Adipose tissue (tissue), 3 donors: ENCODE data around the gene H2AZ2. TPM values are rescaled to one million over a fixed set of nuclear protein-coding genes. Genes with fewer than 3 reads are reported as not detected.
A peak's percentile ranks its signal among the peaks of the same experiment; 100 is the strongest.

Experiments
- H3K27ac ChIP-seq: one replicate; pipeline ENCODE4 v1.5.1; 2013; ENCODE audit warnings: low read depth, low read length
- WGBS, 3 donors: extraction: QIAGEN DNeasy Blood & Tissue Kit; methylation state at CpG; one replicate each; pipeline ENCODE4 v1.1.7; 2013; 5-methylcytosine and 5-hydroxymethylcytosine counted together
- polyA plus RNA-seq, 3 donors: library from polyadenylated mRNA; stranded (reverse); fragments of 200-250 nt; gene quantifications; one replicate each; pipeline ENCODE4 v1.2.3, GENCODE V29; 2013
- donor health status: healthy with polysubstance abuse.
- donor health status: Bipolar disorder and iron deficiency.
- donor health status: healthy.

H2AZ2 gene
- polyA plus RNA-seq: 100 to 1,000 TPM in 1 of 3 donors, 10 to 100 TPM in 2; 53.1 to 123 (median 78.6) TPM

DNA sequence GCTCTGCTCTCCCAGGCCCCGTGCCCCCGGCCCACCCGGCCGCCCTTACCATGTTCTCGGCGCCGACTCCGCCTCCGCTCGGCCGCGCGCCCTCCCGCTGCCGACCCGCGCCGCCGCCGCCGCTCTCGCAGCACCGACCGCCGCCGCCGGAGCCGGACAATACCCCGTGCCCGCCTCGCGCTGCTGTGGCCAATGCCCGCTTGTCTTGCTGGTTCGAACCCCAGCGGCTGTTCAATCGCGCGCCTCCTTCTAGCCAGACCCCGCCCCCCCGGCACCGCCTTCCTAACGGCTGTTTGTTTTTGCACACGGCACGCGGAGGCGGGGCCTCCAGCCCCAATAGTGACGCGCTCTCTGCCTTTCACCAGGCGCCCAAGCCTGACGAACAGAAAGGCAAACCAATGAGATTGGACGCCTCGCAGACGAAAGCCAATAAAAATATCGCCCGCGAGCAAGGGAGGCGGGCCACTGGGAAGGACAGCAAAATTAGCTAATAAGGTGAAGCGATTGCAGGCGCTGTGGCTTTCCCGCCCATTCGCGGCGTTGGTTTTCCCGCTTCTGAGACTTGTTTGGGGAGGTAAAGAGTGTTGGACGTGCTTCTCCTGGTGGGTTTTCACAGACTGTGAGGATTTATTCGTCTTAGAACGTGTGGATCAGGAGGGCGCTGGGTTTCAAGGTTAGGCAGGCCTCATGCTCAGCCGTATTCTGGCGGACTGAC is at the start of gene H2AZ2:
H2AZ2 (minus strand) TSS at position 168 of the 715 bp plus-strand sequence; CDS start at position 52, 116 bp downstream.
- H3K27ac ChIP-seq: peak within 1 kb of the TSS; percentile 60
- WGBS, 3 donors: 1% methylated on average over 46 to 70 of the region's 70 CpGs

GRCh38 chr7:44897309-44897708 is 49.4 kb upstream of the H2AZ2 start:
- no peak overlapping the region for H3K27ac ChIP-seq
- 61 to 88% (median 78%) methylated on average over 1 of the region's 1 CpG for WGBS, 3 donors

DNA sequence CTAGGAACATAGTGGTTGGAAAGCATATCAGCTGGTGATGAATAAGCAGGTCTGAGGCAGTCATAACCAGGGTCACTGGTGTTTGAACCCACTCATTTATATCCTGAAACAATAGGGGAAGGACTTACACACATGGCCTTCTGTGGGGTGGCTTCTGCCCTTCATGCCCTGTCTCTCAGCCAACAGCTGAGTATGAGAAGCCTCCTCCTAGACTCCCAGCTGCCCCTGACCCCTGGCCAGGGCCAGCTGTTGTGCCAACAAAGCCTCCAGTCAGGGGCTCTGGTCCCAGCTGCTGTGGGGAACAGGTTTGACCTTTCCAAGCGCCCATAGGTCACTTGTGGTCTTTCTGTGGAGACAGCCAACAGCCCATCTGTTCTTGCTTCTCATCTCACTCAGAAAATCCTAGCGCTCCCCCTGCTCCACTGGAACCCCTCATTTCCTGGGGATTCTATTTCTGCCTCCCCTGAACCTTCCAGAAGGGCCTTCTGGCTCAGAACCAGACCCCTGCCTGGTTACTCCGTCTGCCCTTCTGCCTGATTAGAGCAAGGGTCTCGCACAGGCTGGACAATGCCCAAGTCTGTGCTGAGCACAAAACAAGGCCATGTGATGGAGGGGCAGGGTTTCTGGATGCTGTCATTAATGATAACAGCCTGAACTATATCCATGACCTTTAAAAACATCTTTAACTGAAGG is 47.1 kb upstream of the H2AZ2 start:
- no peak overlapping the region for H3K27ac ChIP-seq
- 73 to 84% (median 79%) methylated on average over 4 of the region's 4 CpGs for WGBS, 3 donors

GRCh38 chr7:44893710-44894234 is 45.9 kb upstream of the H2AZ2 start:
- WGBS, 3 donors: 51 to 65% (median 59%) methylated on average over 8 of the region's 8 CpGs
- H3K27ac ChIP-seq: no peak overlapping the region

DNA sequence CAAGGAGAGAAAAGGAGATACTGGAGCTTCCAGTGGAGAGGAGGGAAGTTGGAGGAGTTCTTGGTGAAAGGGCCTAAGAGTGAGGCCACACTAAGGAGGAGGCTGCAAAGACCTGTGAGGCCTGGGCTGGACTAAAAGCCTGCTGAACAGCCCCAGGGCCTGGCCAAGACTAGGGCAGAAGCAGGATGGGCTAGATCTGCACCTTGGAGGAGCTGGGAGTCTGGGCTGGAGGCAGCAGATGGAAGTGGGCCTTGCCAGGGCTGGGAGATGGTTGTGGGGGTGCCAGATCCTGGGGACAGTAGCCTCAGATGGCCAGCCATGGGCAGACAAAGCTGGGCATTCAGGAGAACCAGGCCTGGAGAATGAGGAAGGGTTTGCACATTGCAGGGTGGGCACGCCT is 43.9 kb upstream of the H2AZ2 start:
- WGBS, 3 donors: 85 to 95% (median 93%) methylated on average over 1 of the region's 1 CpG
- H3K27ac ChIP-seq: no peak overlapping the region

DNA sequence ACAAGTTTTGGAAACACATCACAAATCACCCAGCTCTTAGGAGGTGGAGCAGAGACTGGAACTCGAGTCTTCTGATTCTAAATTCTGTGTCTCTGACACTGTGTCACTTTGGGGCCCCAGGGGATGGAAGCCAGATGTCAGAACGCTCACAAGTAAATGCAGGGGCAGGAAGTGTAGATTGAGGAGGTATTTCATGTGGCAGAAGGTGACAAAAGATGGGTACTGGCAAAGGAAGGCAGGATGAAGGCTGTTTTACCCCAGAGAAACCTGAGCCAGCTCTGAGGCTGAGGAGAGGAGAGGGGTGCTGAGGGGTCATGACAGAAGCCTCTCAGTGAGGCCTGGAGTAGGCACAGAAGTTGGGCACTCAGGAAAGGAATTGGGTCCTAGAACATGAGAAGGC is 43.5 kb upstream of the H2AZ2 start:
- H3K27ac ChIP-seq: no peak overlapping the region
- WGBS, 3 donors: 55 to 69% (median 66%) methylated on average over 2 of the region's 2 CpGs

DNA sequence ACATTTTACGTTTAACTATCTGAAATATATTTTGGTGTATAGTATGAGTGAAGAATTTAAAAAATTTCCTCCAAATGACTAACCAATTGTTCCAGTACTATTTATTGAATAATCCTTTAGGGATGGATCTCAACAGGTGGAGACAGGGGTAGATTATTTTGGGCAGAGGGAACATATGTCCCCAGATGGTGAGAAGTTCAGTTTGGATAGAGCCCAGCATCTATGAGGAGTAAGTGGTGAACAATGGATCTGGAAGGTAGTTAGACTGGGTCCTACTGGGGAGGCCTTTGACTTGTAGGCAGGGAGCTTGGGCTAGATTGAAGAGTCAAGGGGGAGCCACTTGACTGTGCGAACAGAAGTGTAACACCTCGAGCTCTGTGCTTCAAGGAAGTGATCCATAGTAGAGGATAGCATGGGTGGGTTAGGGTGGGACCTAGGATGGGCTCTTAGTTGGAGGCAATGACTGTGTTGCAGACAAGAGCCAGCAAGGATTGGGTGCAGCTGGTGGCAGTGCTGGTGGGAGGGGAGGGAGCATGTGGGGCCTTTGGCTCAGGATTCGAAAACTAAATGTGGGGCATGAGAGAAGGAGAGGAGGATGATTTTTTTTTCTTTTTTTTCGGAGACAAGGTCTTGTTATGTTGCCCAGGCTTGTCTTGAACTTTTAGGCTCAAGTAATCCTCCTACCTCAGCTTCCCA is 41.3 kb upstream of the H2AZ2 start:
- H3K27ac ChIP-seq: no peak overlapping the region
- 84 to 90% (median 87%) methylated on average over 5 of the region's 5 CpGs for WGBS, 3 donors

- no peak overlapping the region for H3K27ac ChIP-seq
Observed at GRCh38 chr7:44887293-44887692, 39.4 kb upstream of the H2AZ2 start.

GRCh38 chr7:44885394-44886317 is 37.8 kb upstream of the H2AZ2 start, which contains the start of gene PURB:
Gene PURB (minus strand): TSS chr7:44885530. CDS start chr7:44885348, 182 bp downstream.
- WGBS, 3 donors: 1% methylated on average over 41 to 72 of the region's 72 CpGs
- peak within 1 kb of the TSS; percentile 87 for H3K27ac ChIP-seq

More at GRCh38 chr7:44887293-44887692, 39.4 kb upstream of the H2AZ2 start:
- 82 to 86% (median 84%) methylated on average over 6 of the region's 6 CpGs for WGBS, 3 donors

GRCh38 chr7:44884621-44885393 is 36.9 kb upstream of the H2AZ2 start:
- 1% methylated on average over 85 to 107 of the region's 107 CpGs for WGBS, 3 donors

GRCh38 chr7:44883961-44884620 is 36.2 kb upstream of the H2AZ2 start:
- H3K27ac ChIP-seq: peak overlapping the region; percentile 87
- 20 to 22% (median 22%) methylated on average over 24 of the region's 24 CpGs for WGBS, 3 donors

More at GRCh38 chr7:44884621-44885393, 36.9 kb upstream of the H2AZ2 start:
- peak overlapping the region; percentile 87 for H3K27ac ChIP-seq

DNA sequence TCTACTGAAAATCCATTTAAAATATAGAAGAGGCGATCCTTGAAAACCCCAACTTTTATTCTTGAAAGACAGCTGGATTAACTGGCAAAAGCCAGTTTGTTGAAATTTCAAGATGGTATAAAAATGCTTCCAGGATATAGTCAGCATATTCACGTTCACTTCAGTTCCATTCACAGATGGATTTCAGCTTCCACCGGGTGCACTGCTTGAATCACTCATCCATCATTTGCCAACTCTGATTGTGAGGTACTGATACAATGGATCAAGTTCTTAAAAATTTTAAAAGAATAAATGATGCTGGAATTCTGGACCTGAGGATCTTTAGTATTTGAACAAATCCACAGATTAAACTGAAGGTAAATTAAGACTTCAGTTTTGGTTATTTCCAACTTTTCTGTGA is 35.0 kb upstream of the H2AZ2 start:
- no peak overlapping the region for H3K27ac ChIP-seq
- 50 to 61% (median 60%) methylated on average over 3 of the region's 3 CpGs for WGBS, 3 donors

DNA sequence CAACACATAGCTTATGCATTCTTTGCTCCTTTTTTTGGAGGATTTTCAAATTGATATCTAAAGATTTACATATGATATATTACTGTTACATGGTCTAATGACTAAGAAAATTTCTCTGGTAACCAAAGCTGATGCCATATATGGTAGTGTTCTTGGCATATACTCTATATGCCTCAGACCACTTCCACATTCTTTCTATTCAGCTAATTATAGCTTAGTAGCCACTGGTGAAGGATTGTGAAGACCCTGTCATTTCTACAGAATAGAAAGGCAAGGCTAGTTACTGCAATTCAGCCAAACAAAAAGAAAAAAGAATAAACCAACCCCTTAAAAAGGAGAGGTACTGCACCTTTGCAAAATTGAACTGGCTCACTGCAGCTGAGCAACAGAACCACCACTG is 33.7 kb upstream of the H2AZ2 start:
- H3K27ac ChIP-seq: no peak overlapping the region

- WGBS, 3 donors: 31 to 43% (median 37%) methylated on average over 1 of the region's 1 CpG
- H3K27ac ChIP-seq: no peak overlapping the region
Observed at GRCh38 chr7:44881066-44881600, 33.2 kb upstream of the H2AZ2 start.

DNA sequence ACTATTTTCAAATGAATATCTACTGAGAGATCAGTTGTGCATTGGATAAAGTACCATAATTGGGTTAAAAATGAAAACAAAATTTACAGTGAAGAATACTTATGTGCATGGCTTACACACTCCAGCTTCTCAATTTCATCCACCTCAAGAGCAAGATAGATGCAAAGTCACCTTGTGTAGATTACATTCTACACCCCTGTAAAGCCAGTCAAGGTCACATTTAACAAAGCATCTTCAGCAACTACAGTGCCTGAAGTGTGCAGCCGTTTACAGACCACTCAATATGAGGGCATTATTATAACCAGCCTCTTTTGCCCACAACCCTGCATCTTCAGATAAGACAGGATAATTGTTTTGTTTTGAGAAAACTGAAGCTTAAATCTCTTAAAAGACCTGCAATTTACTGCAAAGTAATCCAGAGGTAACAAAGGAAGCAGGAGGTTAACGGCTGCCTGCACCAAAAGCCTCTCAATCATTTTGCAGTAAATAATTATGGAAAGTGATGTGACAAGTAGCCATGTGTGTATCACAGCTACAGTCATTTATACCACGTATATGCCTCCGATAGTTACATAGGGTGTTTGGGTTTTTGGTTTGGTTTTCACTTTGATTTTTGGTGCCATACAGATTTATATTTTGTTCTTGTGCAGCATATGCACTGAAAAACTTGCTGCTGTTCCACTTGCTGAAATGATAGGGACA is 32.6 kb upstream of the H2AZ2 start:
- WGBS, 3 donors: 27 to 33% (median 28%) methylated on average over 4 of the region's 4 CpGs
- no peak overlapping the region for H3K27ac ChIP-seq

DNA sequence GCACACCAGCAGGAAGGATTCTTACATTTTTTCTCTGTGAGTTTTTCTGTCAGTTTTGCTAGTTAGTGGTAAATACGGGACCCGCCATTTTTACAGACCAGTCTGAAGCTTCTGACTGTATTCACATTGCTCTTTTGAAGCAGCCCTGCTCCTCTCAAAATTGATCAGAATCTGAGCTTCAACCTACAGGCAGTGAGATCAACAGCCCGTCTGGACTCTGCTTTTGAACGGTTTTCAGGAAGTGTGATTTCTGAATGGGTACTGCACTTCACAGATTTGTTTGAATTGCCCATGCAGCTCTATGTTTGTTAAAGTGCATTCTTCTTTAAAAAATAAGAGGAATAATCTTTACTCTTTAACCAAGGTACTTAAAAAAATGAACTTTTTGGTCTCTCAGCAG is 28.5 kb upstream of the H2AZ2 start:
- no peak overlapping the region for H3K27ac ChIP-seq
- WGBS, 3 donors: 70 to 79% (median 70%) methylated on average over 4 of the region's 4 CpGs
